H9 (cell line): ENCODE measurements around the gene CD247. TPM values are rescaled to one million over a fixed set of nuclear protein-coding genes. Genes with fewer than 3 reads are reported as not detected.

Source experiments
- DNase-seq: peaks from one replicate; pipeline ENCODE4 v3.0.0-alpha.2; 2017
- H2AFZ ChIP-seq: one replicate; pipeline ENCODE4 v1.6.1; 2013; ENCODE audit warnings: mild to moderate bottlenecking, low read length, control low read depth, moderate library complexity
- H2AK5ac ChIP-seq: 2 replicates; pipeline ENCODE4 v1.6.1; 2013; ENCODE audit warnings: low read length, control low read depth, mixed read lengths; ENCODE audit not compliant: insufficient read length
- H2BK120ac ChIP-seq: one replicate; pipeline ENCODE4 v1.6.1; 2013; ENCODE audit warnings: low read depth, mild to moderate bottlenecking, low read length, control low read depth, inconsistent platforms; ENCODE audit not compliant: poor library complexity, severe bottlenecking
- H2BK12ac ChIP-seq: 2 replicates; pipeline ENCODE4 v1.6.1; 2013; ENCODE audit warnings: low read length, control low read depth, mixed read lengths, low read depth; ENCODE audit not compliant: insufficient read length
- H2BK15ac ChIP-seq: 2 replicates; pipeline ENCODE4 v1.6.1; 2013; ENCODE audit warnings: low read depth, low read length, control low read depth
- H2BK20ac ChIP-seq: one replicate; pipeline ENCODE4 v1.6.1; 2013; ENCODE audit warnings: low read depth, mild to moderate bottlenecking, low read length, control low read depth, inconsistent platforms; ENCODE audit not compliant: poor library complexity, severe bottlenecking
- H2BK5ac ChIP-seq: 2 replicates; pipeline ENCODE4 v1.6.1; 2013; ENCODE audit warnings: low read length, control low read depth, mixed read lengths; ENCODE audit not compliant: insufficient read length
- H3K14ac ChIP-seq: 2 replicates; pipeline ENCODE4 v1.6.1; 2013; ENCODE audit warnings: low read length, control low read depth; ENCODE audit not compliant: insufficient read depth
- H3K18ac ChIP-seq: 2 replicates; pipeline ENCODE4 v1.6.1; 2013; ENCODE audit warnings: low read depth, mild to moderate bottlenecking, mixed read lengths, low read length, control low read depth; ENCODE audit not compliant: insufficient read length
- H3K23ac ChIP-seq: 2 replicates; pipeline ENCODE4 v1.6.1; 2013; ENCODE audit warnings: low read length, control low read depth, mixed read lengths, low read depth; ENCODE audit not compliant: insufficient read length
- H3K23me2 ChIP-seq: 2 replicates; pipeline ENCODE4 v1.6.1; 2013; ENCODE audit warnings: low read depth, mild to moderate bottlenecking, mixed read lengths, low read length, control low read depth; ENCODE audit not compliant: insufficient read length, poor library complexity, severe bottlenecking
- H3K27ac ChIP-seq: 2 replicates; pipeline ENCODE4 v1.5.1; 2013; ENCODE audit warnings: low read length, control low read depth, mixed read lengths, low read depth; ENCODE audit not compliant: insufficient read length
- H3K27me3 ChIP-seq: 2 replicates; pipeline ENCODE4 v1.6.1; 2013; ENCODE audit warnings: low read length, control low read depth, inconsistent platforms; ENCODE audit not compliant: insufficient read depth
- H3K4ac ChIP-seq: 2 replicates; pipeline ENCODE4 v1.6.1; 2013; ENCODE audit warnings: low read depth, mild to moderate bottlenecking, control low read depth, inconsistent platforms, low read length, moderate library complexity
- H3K4me1 ChIP-seq: 2 replicates; pipeline ENCODE4 v1.6.1; 2013; ENCODE audit warnings: low read length, control low read depth, inconsistent platforms; ENCODE audit not compliant: insufficient read depth
- H3K4me2 ChIP-seq: 2 replicates; pipeline ENCODE4 v1.6.1; 2013; ENCODE audit warnings: low read length, control low read depth, mixed read lengths; ENCODE audit not compliant: insufficient read length, insufficient read depth
- H3K56ac ChIP-seq: 2 replicates; pipeline ENCODE4 v1.6.1; 2013; ENCODE audit warnings: low read depth, mild to moderate bottlenecking, mixed read lengths, low read length, control low read depth; ENCODE audit not compliant: insufficient read length
- H3K79me1 ChIP-seq: 2 replicates; pipeline ENCODE4 v1.6.1; 2013; ENCODE audit warnings: low read depth, mild to moderate bottlenecking, moderate library complexity, low read length, control low read depth, inconsistent platforms; ENCODE audit not compliant: insufficient read depth, poor library complexity, severe bottlenecking
- H3K79me2 ChIP-seq: 2 replicates; pipeline ENCODE4 v1.6.1; 2013; ENCODE audit warnings: low read length, control low read depth, inconsistent platforms; ENCODE audit not compliant: insufficient read depth
- H3K9ac ChIP-seq: 2 replicates; pipeline ENCODE4 v1.6.1; 2013; ENCODE audit warnings: low read length, control low read depth, mixed read lengths; ENCODE audit not compliant: insufficient read length; ENCODE audit errors: extremely low read depth
- H3K9me3 ChIP-seq: one replicate; pipeline ENCODE4 v1.6.1; 2013; ENCODE audit warnings: low read depth, low read length, inconsistent platforms; ENCODE audit not compliant: control insufficient read depth
- H3T11ph ChIP-seq: one replicate; pipeline ENCODE4 v1.6.1; 2013; ENCODE audit warnings: mild to moderate bottlenecking, low read length, control low read depth, inconsistent platforms
- H4K20me1 ChIP-seq: one replicate; pipeline ENCODE4 v1.6.1; 2013; ENCODE audit not compliant: control insufficient read depth, insufficient read length, insufficient read depth
- H4K5ac ChIP-seq: 2 replicates; pipeline ENCODE4 v1.6.1; 2013; ENCODE audit warnings: low read depth, mild to moderate bottlenecking, mixed read lengths, low read length, control low read depth; ENCODE audit not compliant: insufficient read length
- H4K8ac ChIP-seq: replicated peaks from 2 replicates; pipeline ENCODE4 v1.6.1; 2013; ENCODE audit warnings: low read length, control low read depth, mixed read lengths, low read depth; ENCODE audit not compliant: insufficient read length
- H4K91ac ChIP-seq: 2 replicates; pipeline ENCODE4 v1.6.1; 2013; ENCODE audit warnings: low read depth, mild to moderate bottlenecking, moderate library complexity, mixed read lengths, low read length, control low read depth; ENCODE audit not compliant: insufficient read length
- H3K27ac Mint-ChIP-seq, 3 experiments: 2 replicates in 2 of 3; 3 replicates in 1 of 3; pipeline ENCODE4 v1.8.0; 2020 to 2021; ENCODE audit warnings: mixed read lengths in 3 of 3, mild to moderate bottlenecking in 1 of 3, moderate library complexity in 1 of 3
- H3K27me3 Mint-ChIP-seq: 2 replicates; pipeline ENCODE4 v1.8.0; 2021; ENCODE audit warnings: low read depth, mild to moderate bottlenecking, moderate library complexity, mixed read lengths
- H3K36me3 Mint-ChIP-seq, 3 experiments: 2 replicates in 2 of 3; 3 replicates in 1 of 3; pipeline ENCODE4 v1.8.0; 2020 to 2021; ENCODE audit warnings: low read depth in 3 of 3, mixed read lengths in 3 of 3; ENCODE audit not compliant: insufficient read depth in 1 of 3
- H3K4me1 Mint-ChIP-seq, 2 experiments: 2 replicates each; pipeline ENCODE4 v1.8.0; 2020; ENCODE audit warnings: mixed read lengths in 2 of 2
- H3K4me3 Mint-ChIP-seq, 2 experiments: 2 replicates in 1 of 2; 3 replicates in 1 of 2; pipeline ENCODE4 v1.8.0; 2020 to 2021; ENCODE audit warnings: mild to moderate bottlenecking in 2 of 2, mixed read lengths in 2 of 2, moderate library complexity in 1 of 2
- H3K9me3 Mint-ChIP-seq, 2 experiments: 2 replicates in 1 of 2; 3 replicates in 1 of 2; pipeline ENCODE4 v1.8.0; 2020; ENCODE audit warnings: mild to moderate bottlenecking in 2 of 2, mixed read lengths in 2 of 2, moderate library complexity in 1 of 2
- CTCF ChIP-seq: fragments of 200-600 bp; sonication (generic); conservative IDR thresholded peaks from 3 replicates; pipeline ENCODE4 v1.8.0; 2021; ENCODE audit warnings: antibody characterized with exemption, mild to moderate bottlenecking
- total RNA-seq: library from RNA; stranded (reverse); gene quantifications from 2 replicates; pipeline ENCODE4 v1.2.1, GENCODE V29; 2021

The CD247 gene
- total RNA-seq, 1 experiment from 2014 or later: 1.2 TPM

- Histone ChIP-seq H2BK120ac (no peak overlapping the region), H3K4me2 (no peak overlapping the region), H3K23ac (no peak overlapping the region), H3K79me2 (no peaks in the 10 kb centered on the region), H3T11ph (no peak overlapping the region), H2AFZ (no peak overlapping the region), H4K20me1 (no peaks in the 10 kb centered on the region), H3K56ac (no peak overlapping the region), H4K8ac (no peak overlapping the region), H3K79me1 (no peaks in the 10 kb centered on the region), H2AK5ac (no peak overlapping the region), H4K5ac (no peak overlapping the region), H4K91ac (no peak overlapping the region), H3K27me3 (no peaks in the 10 kb centered on the region), H3K9ac (no peak overlapping the region), H3K23me2 (no peaks in the 10 kb centered on the region), H3K18ac (no peak overlapping the region), H2BK12ac (no peak overlapping the region), H3K4ac (no peak overlapping the region), H2BK5ac (no peak overlapping the region), H2BK20ac (no peak overlapping the region), H3K9me3 (no peaks in the 10 kb centered on the region), H3K4me1 (peaks cover 5% of the 10 kb centered on the region; the same call in 1 of the 2 replicates), H3K27ac (no peak overlapping the region), H2BK15ac (no peak overlapping the region), H3K14ac (no peak overlapping the region)
- H3K27me3 Mint-ChIP-seq: no peaks in the 10 kb centered on the region
- DNase-seq: no peak
- H3K36me3 Mint-ChIP-seq: peaks cover 18 to 38% (median 37%) of the 10 kb centered on the region in 3 experiments; a peak in 6 of 7 replicates
- no peak overlapping the region for H3K4me3 Mint-ChIP-seq
- TF ChIP-seq CTCF: no peak
- no peaks in the 10 kb centered on the region for H3K9me3 Mint-ChIP-seq
- H3K4me1 Mint-ChIP-seq: peaks cover 16 to 27% of the 10 kb centered on the region in 2 experiments
- H3K27ac Mint-ChIP-seq: no peak overlapping the region
Observed at GRCh38 chr1:167419245-167419644, 99.1 kb downstream of the CD247 start.
